GM12873 (cell line): ENCODE measurements around the gene BEND5.

Experiments
- CTCF ChIP-seq: IDR thresholded peaks from 2 replicates; pipeline ENCODE4 v1.5.1; 2012; ENCODE audit warnings: low read depth, mild to moderate bottlenecking, moderate library complexity, low read length, control low read depth; ENCODE audit not compliant: insufficient read depth; ENCODE audit errors: missing control alignments

Gene BEND5

GRCh38 chr1:48803474-48803873 lies 26.8 kb upstream of the BEND5 start:
- TF ChIP-seq CTCF = no peak

- no peak for TF ChIP-seq CTCF
Measured at GRCh38 chr1:48794816-48795215, 18.1 kb upstream of the BEND5 start.

- TF ChIP-seq CTCF = no peak
Measured at GRCh38 chr1:48793863-48794262, 17.2 kb upstream of the BEND5 start.

- TF ChIP-seq CTCF = no peak
Measured at GRCh38 chr1:48792961-48793360, 16.3 kb upstream of the BEND5 start.

GRCh38 chr1:48790397-48790796 lies 13.7 kb upstream of the BEND5 start:
- TF ChIP-seq CTCF = no peak

GRCh38 chr1:48789903-48790302 lies 13.2 kb upstream of the BEND5 start:
- TF ChIP-seq CTCF = no peak

- TF ChIP-seq CTCF = no peak
Measured at GRCh38 chr1:48785869-48786268, 9.2 kb upstream of the BEND5 start.

GRCh38 chr1:48784301-48784700 lies 7.6 kb upstream of the BEND5 start:
- no peak for TF ChIP-seq CTCF
